Anterior cingulate cortex (tissue), 58 donors: Measurements from ENCODE around the gene DCBLD1.

ENCODE experiments used
- DNase-seq, 58 donors: peaks; one replicate each; lab custom pipeline; 2025; lab: John Stamatoyannopoulos, UW

The DCBLD1 gene

GRCh38 chr6:117520603-117521395 is 38.3 kb downstream of the DCBLD1 start:
- DNase-seq: no peak

DNA sequence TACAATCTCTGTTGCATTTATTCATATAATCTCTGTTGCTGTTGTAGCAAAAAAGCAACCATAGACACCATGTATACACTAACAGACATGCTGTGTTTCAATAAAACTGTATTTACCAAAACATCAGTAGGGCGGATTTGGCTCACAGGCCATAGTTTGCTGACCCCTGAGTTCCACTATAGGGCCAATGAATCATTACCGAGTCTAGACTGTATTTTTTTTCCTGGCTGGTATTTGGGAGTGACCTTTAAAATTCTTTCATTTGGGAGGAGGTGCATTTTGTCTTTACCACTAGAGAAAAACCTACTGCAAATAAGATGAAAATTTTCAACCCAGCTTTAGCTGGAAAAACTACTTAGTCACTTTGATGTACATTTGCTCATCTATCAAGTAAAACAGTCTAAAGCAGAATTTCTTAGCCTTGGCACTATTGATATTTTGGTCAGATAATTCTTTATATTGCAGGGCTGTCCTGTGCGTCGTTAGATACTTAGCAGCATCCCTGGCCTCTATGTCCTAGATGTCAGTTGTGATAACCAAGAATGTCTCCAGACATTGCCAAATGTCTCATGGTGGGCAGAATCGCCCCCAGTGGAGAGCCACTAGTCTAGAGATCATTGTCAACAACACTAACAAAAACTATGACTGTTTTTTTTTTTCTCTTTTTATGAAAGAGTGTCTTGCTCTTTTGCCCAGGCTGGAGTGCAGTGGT is 39.5 kb downstream of the DCBLD1 start:
- no peak for DNase-seq

GRCh38 chr6:117525607-117526006 is 43.1 kb downstream of the DCBLD1 start:
- DNase-seq: no peak

DNA sequence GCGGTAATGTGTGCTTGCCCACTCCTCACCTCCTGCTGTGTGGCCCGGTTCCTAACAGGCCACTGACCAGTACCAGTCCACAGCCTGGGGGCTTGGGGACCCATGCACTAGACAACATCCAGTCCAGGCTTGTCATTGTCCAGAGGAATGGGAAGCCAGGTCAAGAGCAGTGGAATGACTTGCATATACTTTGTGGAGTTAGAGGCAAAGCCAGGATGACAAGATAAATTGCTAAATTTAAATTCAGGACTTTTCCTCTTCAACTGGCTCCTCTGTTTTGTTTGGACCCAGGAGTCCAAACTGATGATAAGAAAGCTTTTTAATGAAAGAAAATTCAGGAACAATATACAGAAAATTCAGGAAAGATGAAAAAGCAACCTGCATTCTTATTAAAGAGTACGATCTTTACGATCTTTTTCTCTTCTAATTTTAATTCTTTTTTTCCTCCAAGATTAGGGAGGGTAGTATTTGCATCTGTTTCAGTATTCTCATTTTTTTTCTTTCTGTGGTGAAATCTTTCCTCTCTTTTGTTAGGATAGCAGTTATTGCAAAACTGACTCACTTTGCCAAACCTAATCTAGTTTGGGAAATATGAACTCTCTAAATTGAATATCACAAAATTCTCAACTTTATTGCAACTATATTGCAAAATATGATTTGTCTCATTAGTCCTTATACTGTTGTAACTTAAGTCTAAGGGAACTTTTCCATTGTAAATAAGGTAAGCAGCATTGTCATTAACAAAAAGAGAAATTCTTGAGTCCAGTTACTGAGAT is 48.2 kb downstream of the DCBLD1 start:
- DNase-seq: no peak

DNA sequence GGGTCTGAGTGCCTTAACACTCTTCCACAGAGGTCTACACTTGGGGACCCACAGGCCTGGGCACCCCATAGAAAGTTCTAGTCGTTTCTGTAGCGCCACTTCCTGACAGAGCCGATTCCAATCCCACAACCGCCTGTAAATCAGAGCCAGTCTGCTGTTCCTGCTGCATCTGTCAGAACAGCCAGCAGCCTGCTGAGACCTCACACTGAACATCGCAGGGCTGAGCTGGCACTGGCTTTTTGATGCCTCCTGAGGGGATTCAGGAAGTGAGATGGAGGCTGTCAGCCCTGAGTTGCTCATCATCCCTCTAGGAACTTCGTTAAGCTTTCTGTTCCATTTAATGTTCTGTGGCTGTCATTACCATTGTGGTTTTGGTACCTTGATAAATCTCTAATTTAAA is 48.9 kb downstream of the DCBLD1 start:
- no peak for DNase-seq

- no peak for DNase-seq
Observed at GRCh38 chr6:117531809-117532725, 49.6 kb downstream of the DCBLD1 start.

GRCh38 chr6:117533775-117534174 is 51.3 kb downstream of the DCBLD1 start:
- no peak for DNase-seq

DNA sequence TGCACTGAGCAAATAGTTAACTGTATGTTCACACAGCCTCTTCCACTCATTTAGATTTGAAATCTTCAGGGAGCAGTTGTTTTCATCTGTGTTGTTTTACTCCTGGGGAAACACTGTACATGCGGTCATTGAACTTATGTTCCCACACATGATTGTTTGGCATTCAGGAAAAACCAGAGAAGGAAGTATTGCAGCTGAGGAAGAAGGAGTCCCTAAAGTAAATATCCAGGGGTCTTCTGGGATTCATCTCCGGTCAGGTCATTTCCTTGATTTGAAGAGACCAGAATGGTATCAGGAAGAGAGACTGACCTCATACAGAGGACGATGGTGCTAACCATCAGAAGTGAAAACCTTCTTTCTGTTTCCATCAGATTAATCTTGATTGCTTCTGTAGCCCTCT is 52.5 kb downstream of the DCBLD1 start:
- DNase-seq: no peak

GRCh38 chr6:117536317-117536716 is 53.8 kb downstream of the DCBLD1 start:
- DNase-seq: no peak

- DNase-seq: no peak
Observed at GRCh38 chr6:117538615-117539014, 56.1 kb downstream of the DCBLD1 start.

DNA sequence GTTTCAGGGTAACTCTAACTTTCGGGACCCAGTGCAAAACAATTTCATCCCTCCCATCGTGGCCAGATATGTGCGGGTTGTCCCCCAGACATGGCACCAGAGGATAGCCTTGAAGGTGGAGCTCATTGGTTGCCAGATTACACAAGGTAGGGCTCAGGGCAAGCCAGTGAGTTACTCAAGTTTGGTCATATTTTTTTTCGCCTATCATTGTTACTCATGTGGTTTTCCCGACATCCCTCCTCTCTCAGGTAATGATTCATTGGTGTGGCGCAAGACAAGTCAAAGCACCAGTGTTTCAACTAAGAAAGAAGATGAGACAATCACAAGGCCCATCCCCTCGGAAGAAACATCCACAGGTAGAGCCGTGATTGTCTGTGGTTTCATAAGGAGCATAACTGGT is 58.2 kb downstream of the DCBLD1 start:
- no peak for DNase-seq

GRCh38 chr6:117542493-117542892 is 60.0 kb downstream of the DCBLD1 start:
- DNase-seq: no peak

- no peak for DNase-seq
Observed at GRCh38 chr6:117544716-117545115, 62.2 kb downstream of the DCBLD1 start.

DNA sequence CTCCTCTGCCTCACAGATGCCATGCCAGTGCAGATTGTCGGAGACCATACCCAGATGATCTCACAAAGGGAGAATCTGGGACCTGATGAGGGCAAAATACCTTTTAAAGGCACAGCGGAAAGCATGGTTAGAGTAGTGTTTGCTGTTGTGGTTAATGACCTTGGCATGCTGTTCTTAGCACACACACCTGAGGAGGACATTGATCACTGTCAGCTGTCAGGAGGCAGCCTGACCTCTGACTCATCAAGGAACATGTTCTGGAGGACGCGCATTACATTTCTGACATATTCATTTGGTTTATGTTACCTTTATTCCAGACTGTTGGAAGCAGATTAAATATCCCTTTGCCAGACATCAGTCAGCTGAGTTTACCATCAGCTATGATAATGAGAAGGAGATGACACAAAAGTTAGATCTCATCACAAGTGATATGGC is 62.7 kb downstream of the DCBLD1 start:
- DNase-seq: no peak

DNA sequence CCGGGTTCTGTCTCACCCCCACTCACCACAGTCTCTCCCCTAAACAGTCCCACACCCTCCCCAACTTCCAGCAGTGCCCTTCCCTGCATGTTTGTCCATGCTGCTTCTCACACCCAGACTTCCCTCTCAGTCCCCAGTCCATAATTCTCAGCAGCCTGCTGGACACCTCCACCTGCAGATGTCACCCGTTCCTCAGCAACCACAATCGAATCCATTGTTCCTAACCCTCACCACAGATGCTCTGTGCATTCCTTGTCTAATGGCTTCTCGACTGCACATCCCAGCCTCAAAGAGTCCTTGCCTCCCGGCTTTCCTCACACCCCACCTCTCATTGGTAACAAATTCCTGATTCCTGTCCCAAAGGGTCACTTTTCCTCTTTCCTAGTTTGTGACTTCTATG is 64.2 kb downstream of the DCBLD1 start:
- DNase-seq: no peak

GRCh38 chr6:117547688-117548621 is 65.5 kb downstream of the DCBLD1 start:
- peak in 51 of 58 donors; percentile 12 to 70 (median 36) for DNase-seq

DNA sequence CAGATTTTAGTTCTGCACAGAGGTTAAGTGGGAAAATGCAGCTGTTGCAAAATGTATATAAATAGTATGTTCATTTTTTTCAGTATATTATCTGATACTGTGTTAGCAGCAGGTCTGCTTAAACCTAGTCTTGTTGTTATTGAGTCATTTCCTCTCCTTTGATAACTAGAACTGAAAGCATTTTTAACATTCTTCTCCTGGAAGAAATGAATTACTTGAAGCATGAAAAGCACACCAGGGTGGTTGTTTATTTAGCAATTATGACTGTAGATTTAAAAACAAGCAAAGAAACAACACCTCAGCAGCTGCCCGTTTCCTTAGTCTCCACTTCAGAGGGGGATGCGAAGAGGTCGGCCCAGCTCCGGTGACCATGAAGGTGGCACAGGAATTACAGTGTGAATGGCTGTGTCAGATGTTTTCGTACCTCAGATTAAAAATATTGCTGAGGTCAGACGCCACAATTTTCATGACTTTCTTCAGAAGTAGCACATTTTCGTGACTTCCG is 66.4 kb downstream of the DCBLD1 start:
- DNase-seq: no peak

- no peak for DNase-seq
Observed at GRCh38 chr6:117549611-117550010, 67.1 kb downstream of the DCBLD1 start.

DNA sequence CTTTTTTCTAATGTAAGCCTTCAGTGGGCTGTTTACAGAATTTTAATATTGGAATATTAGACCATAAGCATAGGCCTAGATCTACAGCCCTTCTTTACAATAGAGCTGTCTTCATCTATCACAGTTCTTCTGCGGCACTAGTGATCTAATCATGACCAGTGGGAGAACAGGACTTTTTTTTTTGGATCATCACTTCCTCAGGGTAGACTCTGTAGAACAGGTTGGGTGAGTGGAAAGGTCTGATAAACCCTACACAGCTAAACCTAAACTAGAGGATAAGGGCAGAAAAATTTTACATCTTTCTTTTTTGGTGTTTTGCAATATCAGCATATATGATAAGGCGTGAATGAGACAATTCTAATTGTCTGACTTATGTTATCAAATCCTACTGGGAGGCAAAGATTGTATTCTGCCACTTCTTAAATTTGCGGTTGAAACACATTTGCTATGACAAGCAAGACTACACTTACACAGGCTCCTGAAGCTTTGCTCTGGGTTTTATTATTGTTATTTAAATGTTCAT is 67.7 kb downstream of the DCBLD1 start:
- DNase-seq: no peak
